ENCODE results near the gene EYS.

Gene EYS

GRCh38 chr6:65116326-65116725 is 590.7 kb downstream of the EYS start:
- H3K27ac ChIP-seq: no peak overlapping the region
- no peak for TF ChIP-seq CTCF (conservative IDR thresholded peaks at IDR 0.05)
- TF ChIP-seq ZFX (IDR thresholded peaks at IDR 0.05): no peak

- no peak for TF ChIP-seq CTCF (conservative IDR thresholded peaks at IDR 0.05)
- TF ChIP-seq ZFX (IDR thresholded peaks at IDR 0.05): no peak
- H3K27ac ChIP-seq: no peak overlapping the region
Measured at GRCh38 chr6:65113581-65113980, 593.4 kb downstream of the EYS start.

GRCh38 chr6:65112435-65112834 is 594.6 kb downstream of the EYS start:
- TF ChIP-seq ZFX (IDR thresholded peaks at IDR 0.05): no peak
- TF ChIP-seq CTCF (conservative IDR thresholded peaks at IDR 0.05): no peak
- no peak overlapping the region for H3K27ac ChIP-seq

GRCh38 chr6:65110031-65110430 is 597.0 kb downstream of the EYS start:
- H3K27ac ChIP-seq: no peak overlapping the region
- TF ChIP-seq CTCF (conservative IDR thresholded peaks at IDR 0.05): no peak
- no peak for TF ChIP-seq ZFX (IDR thresholded peaks at IDR 0.05)

GRCh38 chr6:65098349-65098748 is 608.7 kb downstream of the EYS start:
- no peak for TF ChIP-seq ZFX (IDR thresholded peaks at IDR 0.05)
- no peak for TF ChIP-seq CTCF (conservative IDR thresholded peaks at IDR 0.05)
- no peak overlapping the region for H3K27ac ChIP-seq

- H3K27ac ChIP-seq: no peak overlapping the region
- TF ChIP-seq CTCF (conservative IDR thresholded peaks at IDR 0.05): no peak
- TF ChIP-seq ZFX (IDR thresholded peaks at IDR 0.05): no peak
Measured at GRCh38 chr6:65091561-65091960, 615.5 kb downstream of the EYS start.

GRCh38 chr6:65088575-65088974 is 618.5 kb downstream of the EYS start:
- no peak for TF ChIP-seq CTCF (conservative IDR thresholded peaks at IDR 0.05)
- no peak for TF ChIP-seq ZFX (IDR thresholded peaks at IDR 0.05)
- no peak overlapping the region for H3K27ac ChIP-seq

Data from C4-2B (cell line).